Retinal pigment epithelial cell (primary cell): ENCODE results near the gene BLACAT1.
"Not testable (repeated sequence)": the region's sequence is repeated elsewhere in the genome, so short reads cannot be mapped to it uniquely, and the experiment has no call there.

Experiments
- DNase-seq: peaks from one replicate; pipeline ENCODE4 v3.0.0-alpha.2; 2010; ENCODE audit warnings: low read depth
- H3K4me3 ChIP-seq: 2 replicates; pipeline ENCODE4 v1.5.1; 2011; ENCODE audit warnings: mild to moderate bottlenecking, low read length, control low read depth, moderate library complexity
- TF ChIP-seq, protein P1 (sequence below): conservative IDR thresholded peaks from 2 replicates; pipeline ENCODE4 v1.5.1; 2011; ENCODE audit warnings: low read depth, low read length, control low read depth, inconsistent platforms

The BLACAT1 gene

GRCh38 chr1:205438213-205439158 lies 17.4 kb downstream of the BLACAT1 start:
- TF ChIP-seq, protein P1, sequence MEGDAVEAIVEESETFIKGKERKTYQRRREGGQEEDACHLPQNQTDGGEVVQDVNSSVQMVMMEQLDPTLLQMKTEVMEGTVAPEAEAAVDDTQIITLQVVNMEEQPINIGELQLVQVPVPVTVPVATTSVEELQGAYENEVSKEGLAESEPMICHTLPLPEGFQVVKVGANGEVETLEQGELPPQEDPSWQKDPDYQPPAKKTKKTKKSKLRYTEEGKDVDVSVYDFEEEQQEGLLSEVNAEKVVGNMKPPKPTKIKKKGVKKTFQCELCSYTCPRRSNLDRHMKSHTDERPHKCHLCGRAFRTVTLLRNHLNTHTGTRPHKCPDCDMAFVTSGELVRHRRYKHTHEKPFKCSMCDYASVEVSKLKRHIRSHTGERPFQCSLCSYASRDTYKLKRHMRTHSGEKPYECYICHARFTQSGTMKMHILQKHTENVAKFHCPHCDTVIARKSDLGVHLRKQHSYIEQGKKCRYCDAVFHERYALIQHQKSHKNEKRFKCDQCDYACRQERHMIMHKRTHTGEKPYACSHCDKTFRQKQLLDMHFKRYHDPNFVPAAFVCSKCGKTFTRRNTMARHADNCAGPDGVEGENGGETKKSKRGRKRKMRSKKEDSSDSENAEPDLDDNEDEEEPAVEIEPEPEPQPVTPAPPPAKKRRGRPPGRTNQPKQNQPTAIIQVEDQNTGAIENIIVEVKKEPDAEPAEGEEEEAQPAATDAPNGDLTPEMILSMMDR, result peak; percentile 78
- no peak for DNase-seq
- H3K4me3 ChIP-seq, result no peak overlapping the region

- TF ChIP-seq, protein P1, result no peak
- H3K4me3 ChIP-seq, result no peak overlapping the region
- no peak for DNase-seq
Measured at GRCh38 chr1:205437570-205437969, 18.3 kb downstream of the BLACAT1 start.

DNA sequence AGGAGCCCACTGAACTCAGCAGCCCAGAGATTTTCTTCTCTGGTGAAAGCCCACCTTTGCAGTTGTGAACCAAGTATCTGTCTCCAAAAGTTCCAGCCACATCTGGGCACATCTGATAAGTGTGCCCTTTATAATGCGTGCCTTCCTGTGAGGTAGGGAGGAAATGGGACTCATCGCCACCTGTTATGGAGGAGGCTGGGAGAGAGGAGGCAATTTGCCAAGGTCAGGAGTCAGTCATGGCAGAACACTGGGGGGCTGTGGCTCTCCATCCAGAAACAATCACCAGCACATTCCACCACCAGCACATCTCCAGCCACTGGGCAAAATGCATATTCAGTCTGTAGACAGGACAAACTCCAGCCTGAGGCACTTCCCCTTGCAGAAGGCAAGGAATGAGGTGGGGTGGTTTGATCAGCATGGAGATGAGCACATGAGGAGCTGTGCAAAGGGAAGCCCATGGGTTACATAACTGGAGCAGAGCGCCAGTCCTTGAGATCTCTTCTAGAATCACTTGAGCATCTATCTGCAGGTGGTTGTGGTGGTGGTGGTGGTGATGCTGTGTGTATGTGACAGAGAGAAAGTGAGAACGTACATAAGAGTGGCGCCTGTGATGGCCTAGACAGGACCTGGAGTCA lies 19.0 kb downstream of the BLACAT1 start:
- no peak for DNase-seq
- TF ChIP-seq, protein P1, result no peak
- H3K4me3 ChIP-seq, result no peak overlapping the region

DNA sequence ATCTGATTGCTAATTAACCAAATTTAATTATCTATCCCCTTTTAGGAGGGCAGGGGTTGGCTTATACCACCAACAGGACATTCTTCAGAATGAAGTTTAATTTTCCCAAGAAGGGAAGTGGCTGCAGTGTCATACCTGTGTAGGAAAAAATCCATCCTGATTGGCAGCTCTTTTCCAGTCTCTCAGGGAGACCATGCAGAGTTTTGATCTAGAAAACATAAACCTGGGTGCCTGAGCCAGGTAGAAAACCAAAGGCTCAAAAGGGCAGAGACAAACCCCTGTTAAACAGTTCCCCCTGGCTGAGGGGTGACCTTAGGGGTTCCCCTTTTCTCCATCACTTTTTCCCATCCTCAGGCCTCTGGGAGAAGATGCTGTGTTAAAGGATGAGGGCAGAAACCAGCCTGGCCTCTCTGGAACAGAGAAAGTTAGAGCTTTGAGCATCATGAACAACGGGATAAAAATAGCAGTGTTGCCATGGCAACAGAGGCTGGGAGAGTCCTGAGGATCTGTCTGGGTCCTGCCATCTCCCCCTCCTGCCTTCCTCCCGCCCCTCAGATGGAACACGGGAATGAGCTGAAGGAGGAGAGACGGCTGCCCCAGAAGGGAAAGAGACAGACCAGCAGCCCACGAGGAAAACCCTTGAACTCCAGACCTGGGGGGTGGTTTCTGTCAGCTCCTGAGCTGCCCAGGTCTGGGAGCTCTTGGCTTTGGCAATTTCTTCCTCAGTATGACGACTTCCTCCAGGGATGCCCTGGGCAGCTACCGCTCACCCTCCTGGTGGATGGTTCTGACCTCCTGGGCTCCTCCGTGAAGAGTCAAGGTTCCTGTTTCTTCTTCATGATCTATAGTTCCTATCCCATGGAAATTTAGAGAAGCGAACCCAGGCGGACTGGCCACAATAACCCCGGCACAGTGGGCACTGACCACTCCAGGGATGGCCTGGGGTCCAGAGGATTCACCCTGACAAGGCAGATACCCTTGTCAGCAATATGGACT lies 20.0 kb downstream of the BLACAT1 start:
- DNase-seq, result no peak
- H3K4me3 ChIP-seq, result no peak overlapping the region
- TF ChIP-seq, protein P1, result no peak

- H3K4me3 ChIP-seq, result no peak overlapping the region
- no peak for DNase-seq
- TF ChIP-seq, protein P1, result no peak
Measured at GRCh38 chr1:205434738-205435137, 21.1 kb downstream of the BLACAT1 start.

DNA sequence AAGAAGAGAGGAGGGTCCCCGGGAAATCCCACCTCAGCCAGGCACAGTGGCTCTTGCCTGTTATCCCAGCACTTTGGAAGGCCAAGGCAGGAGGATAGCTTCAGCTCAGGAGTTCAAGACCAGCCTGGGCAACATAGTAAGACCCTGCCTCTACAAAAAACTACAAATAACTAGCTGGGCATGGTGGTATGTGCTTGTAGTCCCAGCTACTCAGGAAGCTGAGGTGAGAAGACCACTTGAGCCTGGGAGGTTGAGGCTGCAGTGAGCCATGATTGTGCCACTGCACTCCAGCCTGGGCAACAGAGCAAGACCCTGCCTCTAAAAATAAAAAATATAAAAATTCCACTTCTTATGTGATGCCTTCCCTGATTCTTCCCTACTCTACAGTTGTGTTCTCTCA lies 23.2 kb downstream of the BLACAT1 start:
- H3K4me3 ChIP-seq, DNase-seq: not testable (repeated sequence)

GRCh38 chr1:205432116-205432515 lies 23.7 kb downstream of the BLACAT1 start:
- TF ChIP-seq, protein P1, result no peak
- no peak overlapping the region for H3K4me3 ChIP-seq
- DNase-seq, result no peak
